Peyer's patch (tissue), 4 donors: ENCODE data around the gene OR6B2. TPM values are rescaled to one million over a fixed set of nuclear protein-coding genes. Genes with fewer than 3 reads are reported as not detected.

Experiments
- DNase-seq, 3 donors: peaks; one replicate each; pipeline ENCODE4 v3.0.0-alpha.2; 2017 to 2019
- H3K27ac ChIP-seq, 4 donors: fragments of 200-600 bp; sonication (generic); one replicate each; pipeline ENCODE4 v1.5.1; 2016 to 2019
- H3K27me3 ChIP-seq, 2 donors: fragments of 200-600 bp; sonication (generic); one replicate each; pipeline ENCODE4 v1.5.1; 2019
- H3K36me3 ChIP-seq, 3 donors: fragments of 200-600 bp; sonication (generic); one replicate each; pipeline ENCODE4 v1.5.1; 2016 to 2019
- H3K4me1 ChIP-seq, 4 donors: fragments of 200-600 bp; sonication (generic); one replicate each; pipeline ENCODE4 v1.5.1; 2016 to 2019
- H3K4me3 ChIP-seq, 4 donors: fragments of 200-600 bp; sonication (generic); 1 replicate in 3 of 4; 2 replicates in 1 of 4; pipeline ENCODE4 v1.5.1; 2016 to 2019; ENCODE audit warnings: mild to moderate bottlenecking in 1 of 4
- H3K9me3 ChIP-seq, 4 donors: fragments of 200-600 bp; sonication (generic); one replicate each; pipeline ENCODE4 v1.5.1; 2016 to 2019; ENCODE audit warnings: mild to moderate bottlenecking in 1 of 4
- POLR2A ChIP-seq, 2 donors: fragments of 450-650 bp; IDR thresholded peaks; one replicate each; pipeline ENCODE4 v1.5.1; 2017; ENCODE audit warnings: antibody characterized with exemption in 2 of 2, mild to moderate bottlenecking in 2 of 2, moderate library complexity in 2 of 2
- total RNA-seq, 4 donors: library from RNA; depleted of rRNA; stranded (reverse); fragments of >200 nt; gene quantifications; one replicate each; pipeline ENCODE4 v1.1.0, GENCODE V29; 2016
- TF ChIP-seq, protein P1 (sequence below), 6 experiments: fragments of 450-650 bp in 4 of 6; fragments of 200-600 bp in 2 of 6; sonication (generic) in 1 of 6; IDR thresholded peaks; one replicate each; pipeline ENCODE4 v1.5.1; 2017 to 2019; ENCODE audit warnings: antibody characterized with exemption in 6 of 6, mild to moderate bottlenecking in 3 of 6, moderate library complexity in 1 of 6

The OR6B2 gene
- total RNA-seq, 4 donors from 2014 or later = not detected

DNA sequence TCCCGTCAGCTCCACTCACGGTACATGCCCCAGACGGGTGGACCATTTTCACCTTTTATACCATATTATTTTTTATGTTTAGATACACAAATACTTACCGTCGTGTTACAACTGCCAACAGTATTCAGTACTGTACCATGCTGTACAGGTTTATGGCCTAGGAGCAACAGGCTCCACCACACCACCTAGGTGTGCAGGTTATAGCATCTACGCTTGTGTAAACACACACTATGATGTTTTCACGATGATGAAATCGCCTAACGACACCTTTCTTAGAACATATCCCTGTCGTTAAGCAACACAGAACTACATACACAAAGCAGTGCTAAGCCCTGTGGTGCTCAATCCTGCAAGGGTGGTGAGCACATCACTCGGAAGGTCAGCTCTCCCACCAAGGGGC, 29.6 kb downstream of the OR6B2 start:
- H3K36me3 ChIP-seq = peaks cover 0 to 68% (median 2%) of the 10 kb centered on the region in 3 donors
- no peaks in the 10 kb centered on the region for H3K27me3 ChIP-seq
- H3K27ac ChIP-seq = no peak overlapping the region
- H3K4me3 ChIP-seq = no peak overlapping the region
- TF ChIP-seq, protein P1, sequence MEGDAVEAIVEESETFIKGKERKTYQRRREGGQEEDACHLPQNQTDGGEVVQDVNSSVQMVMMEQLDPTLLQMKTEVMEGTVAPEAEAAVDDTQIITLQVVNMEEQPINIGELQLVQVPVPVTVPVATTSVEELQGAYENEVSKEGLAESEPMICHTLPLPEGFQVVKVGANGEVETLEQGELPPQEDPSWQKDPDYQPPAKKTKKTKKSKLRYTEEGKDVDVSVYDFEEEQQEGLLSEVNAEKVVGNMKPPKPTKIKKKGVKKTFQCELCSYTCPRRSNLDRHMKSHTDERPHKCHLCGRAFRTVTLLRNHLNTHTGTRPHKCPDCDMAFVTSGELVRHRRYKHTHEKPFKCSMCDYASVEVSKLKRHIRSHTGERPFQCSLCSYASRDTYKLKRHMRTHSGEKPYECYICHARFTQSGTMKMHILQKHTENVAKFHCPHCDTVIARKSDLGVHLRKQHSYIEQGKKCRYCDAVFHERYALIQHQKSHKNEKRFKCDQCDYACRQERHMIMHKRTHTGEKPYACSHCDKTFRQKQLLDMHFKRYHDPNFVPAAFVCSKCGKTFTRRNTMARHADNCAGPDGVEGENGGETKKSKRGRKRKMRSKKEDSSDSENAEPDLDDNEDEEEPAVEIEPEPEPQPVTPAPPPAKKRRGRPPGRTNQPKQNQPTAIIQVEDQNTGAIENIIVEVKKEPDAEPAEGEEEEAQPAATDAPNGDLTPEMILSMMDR (IDR thresholded peaks at IDR 0.05) = no peak
- no peak for TF ChIP-seq POLR2A (IDR thresholded peaks at IDR 0.05)
- DNase-seq = no peak
- peaks cover 0 to 5% (median 0%) of the 10 kb centered on the region in 4 donors for H3K4me1 ChIP-seq
- no peaks in the 10 kb centered on the region for H3K9me3 ChIP-seq

DNA sequence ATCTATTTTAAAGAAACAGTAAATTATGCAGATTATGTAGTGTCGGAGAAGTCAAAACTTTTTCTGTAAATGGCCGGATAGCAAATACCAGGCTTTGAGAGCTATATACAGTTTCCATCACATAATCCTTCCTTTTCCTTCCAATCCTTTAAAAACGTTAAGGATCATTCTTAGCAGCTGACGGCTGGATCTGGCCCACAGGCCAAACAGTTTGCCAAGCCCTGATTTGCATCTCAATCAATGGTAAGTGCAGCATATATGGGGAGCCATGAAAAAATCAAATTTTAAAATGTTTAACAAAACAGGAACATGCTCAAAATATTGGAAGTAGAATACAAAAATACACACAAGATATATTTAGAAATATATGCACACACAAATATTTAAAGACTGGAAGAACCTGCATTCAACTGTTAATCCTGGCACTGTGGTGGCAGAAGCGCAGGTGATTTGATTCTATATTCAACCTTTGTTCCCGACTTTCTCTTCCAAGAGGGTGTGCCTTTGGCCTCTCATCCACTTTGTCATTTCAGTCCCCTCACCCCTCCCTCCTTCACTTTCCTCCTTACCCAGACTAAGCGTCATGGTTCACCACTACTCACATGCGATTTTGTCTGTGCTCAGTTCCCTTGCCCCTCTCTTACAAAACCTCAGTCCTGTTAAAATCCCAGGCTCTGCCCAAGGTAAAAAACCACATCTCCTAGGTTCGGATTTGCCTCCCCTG, 32.4 kb downstream of the OR6B2 start:
- H3K36me3 ChIP-seq = peaks cover 0 to 54% (median 0%) of the 10 kb centered on the region in 3 donors

DNA sequence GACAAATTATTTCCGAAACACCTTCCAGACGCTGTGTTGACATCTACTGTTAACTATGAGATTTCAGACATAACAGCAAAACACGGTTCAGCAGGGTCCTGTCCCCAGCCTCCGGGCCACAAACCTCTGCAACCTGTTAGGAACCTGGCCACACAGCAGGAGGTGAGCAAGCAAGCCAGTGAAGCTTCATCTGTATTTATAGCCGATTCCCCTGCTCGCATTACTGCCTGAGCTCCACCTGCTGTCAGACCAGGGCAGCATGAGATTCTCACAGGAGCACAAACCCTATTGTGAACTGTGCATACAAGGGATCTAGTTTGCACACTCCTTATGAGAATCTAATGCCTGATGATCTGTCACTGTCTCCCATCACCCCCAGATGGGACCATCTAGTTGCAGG, 36.1 kb downstream of the OR6B2 start:
- no peak overlapping the region for H3K27ac ChIP-seq
- no peaks in the 10 kb centered on the region for H3K9me3 ChIP-seq
- no peak for DNase-seq
- H3K4me3 ChIP-seq = no peak overlapping the region
- H3K36me3 ChIP-seq = peaks cover 0 to 36% (median 0%) of the 10 kb centered on the region in 3 donors
- H3K27me3 ChIP-seq = no peaks in the 10 kb centered on the region
- peaks cover 0 to 5% (median 0%) of the 10 kb centered on the region in 4 donors for H3K4me1 ChIP-seq
- no peak for TF ChIP-seq POLR2A (IDR thresholded peaks at IDR 0.05)
- TF ChIP-seq, protein P1 (IDR thresholded peaks at IDR 0.05) = no peak

More for the DNA sequence above, 32.4 kb downstream of the OR6B2 start:
- no peak for DNase-seq
- peaks cover 0 to 5% (median 0%) of the 10 kb centered on the region in 4 donors for H3K4me1 ChIP-seq
- peak overlapping the region in 1 of 4 donors; percentile 6 for H3K27ac ChIP-seq
- no peaks in the 10 kb centered on the region for H3K27me3 ChIP-seq
- H3K4me3 ChIP-seq = no peak overlapping the region
- H3K9me3 ChIP-seq = no peaks in the 10 kb centered on the region
- TF ChIP-seq, protein P1 (IDR thresholded peaks at IDR 0.05) = no peak
- TF ChIP-seq POLR2A (IDR thresholded peaks at IDR 0.05) = no peak

DNA sequence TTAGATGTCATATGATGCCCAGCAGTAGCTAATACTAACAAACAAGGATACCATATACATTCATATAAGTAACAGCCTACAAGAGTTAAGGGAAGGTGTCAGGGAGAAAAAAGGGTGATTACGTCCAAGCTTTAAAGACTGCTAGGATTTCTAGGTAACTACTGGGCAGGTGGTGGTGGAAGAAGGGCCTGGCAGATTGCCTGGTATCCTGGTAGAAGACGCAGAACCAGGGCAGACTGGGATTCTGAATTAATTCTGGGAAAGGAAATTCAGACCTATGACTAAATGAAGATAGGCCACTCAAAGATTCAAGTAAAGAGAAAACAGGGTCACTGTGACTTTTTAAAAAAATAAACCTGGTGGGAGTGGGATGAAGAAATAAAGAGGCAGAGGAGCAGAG, 36.9 kb downstream of the OR6B2 start:
- H3K4me1 ChIP-seq = peaks cover 0 to 5% (median 0%) of the 10 kb centered on the region in 4 donors
- no peak overlapping the region for H3K27ac ChIP-seq
- no peak overlapping the region for H3K4me3 ChIP-seq
- no peak for DNase-seq
- TF ChIP-seq, protein P1 (IDR thresholded peaks at IDR 0.05) = no peak
- TF ChIP-seq POLR2A (IDR thresholded peaks at IDR 0.05) = no peak
- H3K36me3 ChIP-seq = peaks cover 0 to 39% (median 0%) of the 10 kb centered on the region in 3 donors
- H3K9me3 ChIP-seq = no peaks in the 10 kb centered on the region
- no peaks in the 10 kb centered on the region for H3K27me3 ChIP-seq

DNA sequence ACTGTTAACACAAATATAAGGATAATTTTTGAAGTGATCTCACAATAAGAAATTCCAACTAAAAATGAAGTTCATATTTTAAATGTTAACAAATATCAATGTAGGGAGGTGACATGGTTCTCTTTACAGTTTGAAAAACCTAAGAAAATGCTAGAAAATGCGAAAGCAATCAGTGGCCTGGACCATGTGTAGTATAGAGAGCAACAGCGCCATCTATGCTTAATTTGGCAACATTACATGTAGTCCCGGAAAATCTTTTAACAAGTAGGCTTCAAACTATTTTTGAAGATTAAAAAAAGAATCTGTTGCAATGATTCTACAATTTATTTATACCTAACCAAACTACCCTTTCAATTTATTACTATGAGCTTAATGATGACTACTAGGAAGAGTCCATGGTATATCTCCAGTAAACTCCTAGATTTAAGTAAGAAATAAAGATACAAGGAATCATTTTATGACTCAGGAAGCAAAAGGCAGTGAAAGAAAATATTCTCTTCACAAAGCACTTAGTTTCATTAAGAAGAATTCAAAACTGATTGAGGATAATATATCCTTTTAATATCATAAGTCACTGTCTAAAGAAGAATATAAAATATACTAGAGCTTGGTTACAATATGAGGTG, 38.4 kb downstream of the OR6B2 start:
- TF ChIP-seq, protein P1 (IDR thresholded peaks at IDR 0.05) = peak; percentile 14 to 89 (median 74)
- TF ChIP-seq POLR2A (IDR thresholded peaks at IDR 0.05) = no peak
- H3K27me3 ChIP-seq = no peaks in the 10 kb centered on the region
- no peaks in the 10 kb centered on the region for H3K4me1 ChIP-seq
- no peaks in the 10 kb centered on the region for H3K9me3 ChIP-seq
- peaks cover 0 to 54% (median 0%) of the 10 kb centered on the region in 3 donors for H3K36me3 ChIP-seq
- no peak overlapping the region for H3K4me3 ChIP-seq
- no peak for DNase-seq
- H3K27ac ChIP-seq = no peak overlapping the region
